Neuronal stem cell (in vitro differentiated cells): ENCODE data around the gene MORF4L2.
A peak's percentile ranks its signal among the peaks of the same experiment; 100 is the strongest.

ENCODE experiments used
- DNase-seq: peaks from one replicate; pipeline ENCODE4 v3.0.0-alpha.2; 2013; ENCODE audit warnings: low spot score
- H2AFZ ChIP-seq: one replicate; pipeline ENCODE4 v1.6.1; 2013; ENCODE audit warnings: mild to moderate bottlenecking, low read length, inconsistent platforms
- H2AK5ac ChIP-seq: 2 replicates; pipeline ENCODE4 v1.6.1; 2013; ENCODE audit warnings: low read depth, mild to moderate bottlenecking, inconsistent platforms, low read length, moderate library complexity, mixed read lengths
- H2BK120ac ChIP-seq: 2 replicates; pipeline ENCODE4 v1.6.1; 2013; ENCODE audit warnings: low read depth, mild to moderate bottlenecking, inconsistent platforms, low read length, moderate library complexity, mixed read lengths
- H2BK12ac ChIP-seq: one replicate; pipeline ENCODE4 v1.6.1; 2013; ENCODE audit warnings: low read length, inconsistent platforms
- H2BK15ac ChIP-seq: 2 replicates; pipeline ENCODE4 v1.6.1; 2013; ENCODE audit warnings: mild to moderate bottlenecking, low read length, inconsistent platforms, mixed read lengths
- H2BK5ac ChIP-seq: one replicate; pipeline ENCODE4 v1.6.1; 2013; ENCODE audit warnings: inconsistent platforms, mild to moderate bottlenecking, low read length, moderate library complexity
- H3K14ac ChIP-seq: one replicate; pipeline ENCODE4 v1.6.1; 2013; ENCODE audit warnings: low read length, inconsistent platforms
- H3K18ac ChIP-seq: 2 replicates; pipeline ENCODE4 v1.6.1; 2013; ENCODE audit warnings: low read length, inconsistent platforms
- H3K23ac ChIP-seq: 2 replicates; pipeline ENCODE4 v1.6.1; 2013; ENCODE audit warnings: low read depth, mild to moderate bottlenecking, mixed read lengths, low read length, inconsistent platforms; ENCODE audit not compliant: poor library complexity
- H3K27ac ChIP-seq: replicated peaks from 3 replicates; pipeline ENCODE4 v1.5.1; 2013; ENCODE audit warnings: low read length, inconsistent platforms
- H3K27me3 ChIP-seq, 3 experiments: 2 replicates each; pipeline ENCODE4 v1.6.1; 2013; ENCODE audit warnings: low read length in 3 of 3, mild to moderate bottlenecking in 2 of 3, inconsistent platforms in 1 of 3, low read depth in 1 of 3, mixed read lengths in 1 of 3, moderate library complexity in 1 of 3; ENCODE audit not compliant: control insufficient read depth in 3 of 3, insufficient read depth in 3 of 3
- H3K36me3 ChIP-seq, 2 donors: replicated peaks in 1 of 2; 2 replicates each; pipeline ENCODE4 v1.6.1; 2013; ENCODE audit warnings: low read length in 2 of 2; ENCODE audit not compliant: control insufficient read depth in 2 of 2, insufficient read depth in 2 of 2
- H3K4ac ChIP-seq: 2 replicates; pipeline ENCODE4 v1.6.1; 2013; ENCODE audit warnings: inconsistent platforms, mild to moderate bottlenecking, low read length, moderate library complexity
- H3K4me1 ChIP-seq, 2 donors: 1 replicate in 1 of 2; 2 replicates in 1 of 2; pipeline ENCODE4 v1.6.1; 2013; ENCODE audit warnings: low read length in 2 of 2, low read depth in 1 of 2; ENCODE audit not compliant: control insufficient read depth in 2 of 2, insufficient read depth in 1 of 2
- H3K4me2 ChIP-seq: one replicate; pipeline ENCODE4 v1.6.1; 2013; ENCODE audit warnings: mild to moderate bottlenecking, low read length, inconsistent platforms; ENCODE audit not compliant: insufficient read depth, poor library complexity, severe bottlenecking
- H3K4me3 ChIP-seq, 2 donors: 2 replicates each; pipeline ENCODE4 v1.5.1; 2013; ENCODE audit warnings: low read length in 2 of 2, mild to moderate bottlenecking in 2 of 2, inconsistent platforms in 1 of 2, moderate library complexity in 1 of 2
- H3K79me1 ChIP-seq: one replicate; pipeline ENCODE4 v1.6.1; 2013; ENCODE audit warnings: low read depth, mild to moderate bottlenecking, inconsistent platforms, low read length, moderate library complexity
- H3K9ac ChIP-seq: one replicate; pipeline ENCODE4 v1.6.1; 2013; ENCODE audit warnings: mild to moderate bottlenecking, low read depth, low read length, inconsistent platforms; ENCODE audit not compliant: poor library complexity
- H3K9me3 ChIP-seq, 2 donors: replicated peaks in 1 of 2; 2 replicates each; pipeline versions ENCODE3 to v1.6.1; 2013; ENCODE audit warnings: low read length in 2 of 2, mild to moderate bottlenecking in 2 of 2, inconsistent platforms in 1 of 2, low read depth in 1 of 2, mixed read lengths in 1 of 2, moderate library complexity in 1 of 2; ENCODE audit not compliant: control insufficient read depth in 2 of 2, insufficient read depth in 1 of 2
- H4K8ac ChIP-seq: one replicate; pipeline ENCODE4 v1.6.1; 2013; ENCODE audit warnings: low read depth, mild to moderate bottlenecking, inconsistent platforms, low read length, moderate library complexity
- H4K91ac ChIP-seq: one replicate; pipeline ENCODE4 v1.6.1; 2013; ENCODE audit warnings: low read length, low read depth, mild to moderate bottlenecking, inconsistent platforms; ENCODE audit not compliant: poor library complexity
- WGBS, 2 donors: extraction: QIAGEN DNeasy Blood & Tissue Kit; methylation state at CpG; one replicate each; pipeline ENCODE4 v1.1.7; 2013; ENCODE audit warnings: missing lambda C conversion rate in 2 of 2, mixed read lengths in 1 of 2; ENCODE audit not compliant: insufficient read length in 2 of 2, insufficient replicate concordance in 1 of 2; ENCODE audit errors: extremely low coverage in 2 of 2; 5-methylcytosine and 5-hydroxymethylcytosine counted together

The MORF4L2 gene

GRCh38 chrX:103726477-103726876 is 40.0 kb upstream of the MORF4L2 start:
- Histone ChIP-seq H3K9me3 (no peaks in the 10 kb centered on the region), H3K79me1 (no peaks in the 10 kb centered on the region), H4K91ac (no peak overlapping the region), H3K18ac (peak overlapping the region; percentile 17), H3K14ac (no peak overlapping the region), H3K23ac (no peak overlapping the region), H3K9ac (no peak overlapping the region), H4K8ac (no peak overlapping the region), H3K4me3 (no peak overlapping the region), H2BK12ac (no peak overlapping the region), H3K4me2 (no peak overlapping the region), H3K27me3 (peaks cover 0 to 86% (median 0%) of the 10 kb centered on the region in 3 experiments), H3K27ac (no peak overlapping the region), H2BK15ac (peak overlapping the region; percentile 92), H2BK5ac (no peak overlapping the region), H3K4ac (no peak overlapping the region), H2AK5ac (peak overlapping the region; percentile 21), H3K4me1 (peaks cover 0 to 13% of the 10 kb centered on the region in 2 donors), H2BK120ac (no peak overlapping the region), H3K36me3 (no peaks in the 10 kb centered on the region), H2AFZ (no peak overlapping the region)
- no peak for DNase-seq
- no CpG with 5 or more reads among the region's 5 CpGs for WGBS, 2 donors

GRCh38 chrX:103722505-103722904 is 36.0 kb upstream of the MORF4L2 start:
- no peak for DNase-seq
- H2AK5ac ChIP-seq: no peak overlapping the region
- H3K4me3 ChIP-seq: no peak overlapping the region
- no peak overlapping the region for H3K4me2 ChIP-seq
- no peak overlapping the region for H4K8ac ChIP-seq
- no peak overlapping the region for H2BK120ac ChIP-seq
- no peak overlapping the region for H2BK12ac ChIP-seq
- H3K36me3 ChIP-seq: no peaks in the 10 kb centered on the region
- H2BK5ac ChIP-seq: no peak overlapping the region
- H3K4me1 ChIP-seq: peaks cover 0 to 6% of the 10 kb centered on the region in 2 donors
- H3K79me1 ChIP-seq: no peaks in the 10 kb centered on the region
- no peak overlapping the region for H3K9ac ChIP-seq
- no CpG with 5 or more reads among the region's 3 CpGs for WGBS, 2 donors
- no peak overlapping the region for H4K91ac ChIP-seq
- H3K14ac ChIP-seq: no peak overlapping the region
- H3K27me3 ChIP-seq: peaks cover 0 to 73% (median 0%) of the 10 kb centered on the region in 3 experiments
- no peak overlapping the region for H3K18ac ChIP-seq
- no peak overlapping the region for H3K4ac ChIP-seq
- no peak overlapping the region for H3K27ac ChIP-seq
- H3K23ac ChIP-seq: no peak overlapping the region
- H2AFZ ChIP-seq: no peak overlapping the region
- no peak overlapping the region for H2BK15ac ChIP-seq
- no peaks in the 10 kb centered on the region for H3K9me3 ChIP-seq

- Histone ChIP-seq H2AK5ac (no peak overlapping the region), H4K91ac (no peak overlapping the region), H3K14ac (no peak overlapping the region), H2BK120ac (no peak overlapping the region), H2BK5ac (no peak overlapping the region), H3K36me3 (no peaks in the 10 kb centered on the region), H3K9ac (no peak overlapping the region), H3K9me3 (no peaks in the 10 kb centered on the region), H3K27me3 (peaks cover 0 to 43% (median 0%) of the 10 kb centered on the region in 3 experiments), H3K4ac (no peak overlapping the region), H4K8ac (no peak overlapping the region), H3K23ac (no peak overlapping the region), H2BK15ac (no peak overlapping the region), H2AFZ (no peak overlapping the region), H2BK12ac (no peak overlapping the region), H3K79me1 (no peaks in the 10 kb centered on the region), H3K18ac (no peak overlapping the region), H3K4me2 (no peak overlapping the region), H3K27ac (no peak overlapping the region), H3K4me3 (no peak overlapping the region), H3K4me1 (no peaks in the 10 kb centered on the region)
- DNase-seq: no peak
- whole genome bisulfite sequencing, 2 donors: no CpG with 5 or more reads among the region's 4 CpGs
These were observed 31.6 kb upstream of the MORF4L2 start for GRCh38 chrX:103718120-103718519.

GRCh38 chrX:103716962-103717361 is 30.5 kb upstream of the MORF4L2 start:
- Histone ChIP-seq H3K27ac (no peak overlapping the region), H3K23ac (no peak overlapping the region), H2AFZ (no peak overlapping the region), H2BK5ac (no peak overlapping the region), H2AK5ac (no peak overlapping the region), H3K9ac (no peak overlapping the region), H3K18ac (no peak overlapping the region), H3K36me3 (no peaks in the 10 kb centered on the region), H3K9me3 (no peaks in the 10 kb centered on the region), H3K4me2 (no peak overlapping the region), H4K91ac (no peak overlapping the region), H3K14ac (no peak overlapping the region), H2BK12ac (no peak overlapping the region), H3K4ac (no peak overlapping the region), H3K27me3 (peaks cover 0 to 33% (median 0%) of the 10 kb centered on the region in 3 experiments), H2BK120ac (no peak overlapping the region), H3K79me1 (no peaks in the 10 kb centered on the region), H3K4me1 (peaks cover 0 to under 1% of the 10 kb centered on the region in 2 donors), H3K4me3 (no peak overlapping the region), H2BK15ac (no peak overlapping the region), H4K8ac (no peak overlapping the region)
- WGBS, 2 donors: no CpG with 5 or more reads among the region's 2 CpGs
- no peak for DNase-seq
